NCI-H2081 treated with DMSO at 0.1 percent for 48 hours (cell line): ENCODE measurements around the gene CPEB1.
"Not testable (repeated sequence)": the region's sequence is repeated elsewhere in the genome, so short reads cannot be mapped to it uniquely, and the experiment has no call there.

Source experiments
- DNase-seq: peaks from one replicate; lab custom pipeline; 2025; lab: John Stamatoyannopoulos, UW

The CPEB1 gene

DNA sequence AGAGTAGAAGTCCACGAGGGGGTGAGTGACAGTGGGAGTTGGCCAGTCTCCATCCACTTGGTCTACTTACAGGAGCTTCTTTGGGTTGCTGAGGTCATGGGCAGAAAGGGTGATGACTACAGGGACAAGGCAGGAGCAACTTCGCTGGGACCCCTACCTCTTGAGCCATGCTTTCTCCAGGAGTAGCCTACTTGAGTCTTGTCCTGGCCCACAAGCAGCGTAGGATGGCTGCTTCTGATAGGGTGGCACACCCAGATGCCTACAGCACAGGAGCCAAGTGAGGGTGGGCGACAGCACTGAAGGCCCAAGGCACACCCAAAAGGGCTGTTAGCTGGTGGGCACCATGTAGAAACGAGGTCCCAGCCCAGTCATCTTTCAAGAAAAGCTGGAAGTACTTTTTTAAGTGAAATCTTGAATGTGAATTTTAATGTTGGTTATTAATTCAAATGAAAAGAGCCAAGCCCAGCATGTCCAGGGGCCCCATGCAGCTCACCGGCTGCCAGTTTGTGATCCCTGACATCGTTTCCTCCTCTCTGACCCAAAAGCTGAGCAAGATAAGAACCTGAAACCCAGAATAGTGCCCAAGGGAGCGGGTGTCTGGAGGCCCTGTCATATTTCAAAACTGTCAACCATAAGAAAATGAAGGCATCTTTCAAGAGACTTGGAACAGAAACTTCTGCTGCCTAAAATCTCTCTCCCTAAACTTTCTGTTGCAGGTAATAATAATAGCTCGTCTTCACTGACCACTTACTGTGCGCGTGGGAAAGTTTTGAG is 2.2 kb upstream of the CPEB1 start:
- no peak for DNase-seq

DNA sequence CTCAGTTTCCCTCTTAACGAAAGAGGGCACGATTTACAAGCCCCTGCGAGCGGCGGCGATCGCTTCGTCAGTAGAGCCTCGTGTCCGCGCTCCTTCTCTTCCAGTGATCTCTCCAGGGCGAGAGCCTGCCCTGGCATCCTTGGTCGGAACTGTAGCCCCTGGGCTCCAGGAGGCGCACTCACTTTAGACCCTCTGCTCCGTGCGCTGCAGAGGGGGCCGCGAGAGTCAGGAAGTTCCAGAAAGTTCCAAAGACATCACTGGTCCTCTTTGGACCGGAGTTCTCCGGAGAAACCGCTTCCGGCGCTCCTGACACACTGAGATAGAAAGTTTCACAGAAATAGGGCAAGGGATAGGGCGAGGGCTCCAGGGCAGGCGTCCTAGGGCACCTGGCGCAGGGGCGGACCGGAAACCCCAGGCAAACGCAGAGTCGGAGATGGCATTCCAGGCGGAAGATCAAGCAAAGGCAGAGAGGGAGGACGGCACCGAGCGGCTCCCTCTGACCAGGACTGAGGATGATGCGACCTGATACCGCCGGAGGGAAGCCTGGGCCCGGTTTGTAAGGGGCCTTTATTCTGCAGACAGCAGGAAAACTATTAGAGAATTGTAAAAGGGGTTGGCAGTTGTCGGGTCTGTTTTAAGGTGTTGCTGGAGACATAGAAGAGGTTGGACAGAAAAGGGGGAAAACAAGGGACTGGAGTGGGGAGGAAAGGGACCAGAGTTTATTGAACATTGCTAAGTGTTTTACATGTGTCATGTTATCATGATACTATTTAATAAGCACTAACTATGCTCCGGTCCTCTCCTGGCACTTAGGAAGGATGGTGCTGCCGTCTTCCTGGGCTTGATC is 1.3 kb upstream of the CPEB1 start:
- DNase-seq: no peak

DNA sequence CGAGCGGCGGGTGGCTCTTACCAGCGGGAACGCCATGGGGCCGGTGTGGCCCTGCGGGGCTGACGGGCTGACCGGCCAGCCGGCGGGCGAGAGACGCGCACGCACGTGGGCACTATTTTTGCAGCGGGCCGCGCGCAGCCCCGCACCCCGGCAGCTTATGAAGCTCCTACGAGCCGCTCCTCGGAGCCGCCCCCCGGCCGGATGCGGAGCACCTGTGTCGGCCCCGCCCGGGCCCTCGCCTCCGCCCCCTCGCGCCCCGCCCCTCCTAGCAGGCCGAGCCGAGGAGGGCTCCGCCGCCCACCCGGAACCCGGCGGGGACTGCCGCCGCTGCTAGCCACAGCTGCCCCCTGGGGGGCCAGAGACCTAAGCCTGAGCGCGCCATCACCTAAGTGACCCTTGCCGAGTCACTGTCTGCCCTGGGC is 683 bp upstream of the CPEB1 start:
- no peak for DNase-seq

DNA sequence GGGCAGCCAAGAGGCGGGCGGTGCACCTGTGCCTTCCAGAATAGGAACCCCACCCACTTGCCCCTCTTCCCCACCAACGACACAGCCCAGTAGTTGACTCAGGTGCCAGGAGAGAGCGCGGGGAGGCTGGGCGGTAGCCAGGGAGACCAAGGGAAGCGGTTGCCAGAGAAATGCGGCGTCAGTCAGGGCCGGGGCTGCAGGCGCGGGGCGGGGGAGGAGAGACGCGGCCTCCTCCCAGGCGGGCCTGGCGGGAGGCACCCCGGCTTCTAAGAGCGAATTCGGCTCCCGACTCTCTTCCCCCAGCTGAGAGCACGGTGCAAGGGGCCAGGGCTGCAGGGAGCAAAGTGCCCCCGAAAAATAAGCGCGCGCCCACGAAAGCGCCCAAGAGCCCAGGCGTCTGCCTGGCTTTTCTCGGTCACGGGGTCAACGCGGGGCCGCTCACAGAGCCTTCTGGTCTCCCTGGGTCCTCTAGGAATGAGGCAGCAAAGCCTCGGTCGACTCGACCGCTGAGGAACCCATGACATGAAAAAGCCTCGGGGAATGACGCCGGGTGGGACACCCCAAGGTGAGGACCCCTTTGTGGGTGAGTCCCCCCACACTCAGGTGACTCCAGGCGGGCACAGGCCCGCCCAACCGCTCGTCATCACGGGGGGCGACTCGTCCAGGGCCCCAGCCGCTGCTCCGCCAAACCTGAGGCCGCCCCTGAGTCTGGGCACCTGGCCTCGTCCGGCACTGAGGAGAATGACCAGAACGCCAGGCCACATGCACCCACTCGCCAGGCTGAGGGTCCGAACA is 716 bp downstream of the CPEB1 start:
- no peak for DNase-seq

DNA sequence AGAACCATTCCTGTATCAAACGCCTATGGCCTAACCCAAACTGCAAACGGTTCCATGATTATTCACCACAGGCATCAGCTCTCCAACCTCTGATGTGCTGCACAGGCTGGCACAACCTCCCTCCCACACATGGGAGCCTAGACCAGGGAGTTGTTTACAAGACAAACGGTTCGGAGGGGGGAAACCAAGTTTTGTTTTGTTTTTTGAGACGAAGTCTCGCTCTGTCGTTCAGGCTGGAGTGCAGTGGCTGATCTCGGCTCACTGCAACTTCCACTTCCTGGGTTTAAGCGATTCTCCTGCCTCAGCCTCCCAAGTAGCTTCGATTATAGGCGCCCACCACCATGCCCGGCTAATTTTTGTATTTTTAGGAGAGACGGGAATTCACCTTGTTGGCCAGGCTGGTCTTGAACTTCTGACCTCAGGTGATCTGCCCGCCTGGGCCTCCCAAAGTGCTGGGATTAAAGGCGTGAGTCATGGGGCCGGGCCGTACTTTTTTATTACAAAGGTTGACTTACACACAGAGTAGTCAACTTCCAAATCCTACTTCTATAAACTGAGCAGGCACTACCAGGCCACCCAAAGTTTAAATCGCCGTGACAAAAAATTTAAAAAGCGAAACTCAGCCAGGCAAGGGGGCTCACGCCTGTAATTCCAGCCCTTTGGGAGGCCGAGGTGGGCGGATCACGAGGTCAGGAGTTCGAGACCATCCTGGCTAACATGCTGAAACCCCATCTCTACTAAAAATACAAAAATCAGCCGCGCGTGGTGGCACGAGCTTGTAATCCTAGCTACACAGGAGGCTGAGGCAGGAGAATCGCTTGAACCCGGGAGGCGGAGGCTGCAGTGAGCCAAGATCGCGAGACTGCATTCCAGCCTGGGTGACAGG is 2.0 kb downstream of the CPEB1 start:
- not testable (repeated sequence) for DNase-seq

DNA sequence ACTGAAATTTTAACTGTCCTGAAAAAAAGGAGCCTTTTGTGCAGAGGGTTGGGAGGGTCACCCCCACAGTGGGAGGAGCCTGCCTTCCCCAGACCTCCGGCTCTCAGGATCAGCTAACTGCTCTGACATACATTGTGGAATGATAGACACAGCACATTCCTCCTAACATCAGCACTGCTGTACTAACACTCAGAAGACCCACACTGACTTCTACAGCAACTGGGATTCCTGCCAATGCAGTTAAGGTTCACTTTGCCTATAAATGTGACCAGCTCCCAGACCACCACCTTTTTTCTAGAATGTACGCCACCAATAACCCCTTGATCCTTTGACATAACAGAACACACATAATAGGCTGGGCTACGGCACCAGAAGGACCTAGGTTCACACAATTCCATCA is 3.2 kb downstream of the CPEB1 start:
- no peak for DNase-seq

DNA sequence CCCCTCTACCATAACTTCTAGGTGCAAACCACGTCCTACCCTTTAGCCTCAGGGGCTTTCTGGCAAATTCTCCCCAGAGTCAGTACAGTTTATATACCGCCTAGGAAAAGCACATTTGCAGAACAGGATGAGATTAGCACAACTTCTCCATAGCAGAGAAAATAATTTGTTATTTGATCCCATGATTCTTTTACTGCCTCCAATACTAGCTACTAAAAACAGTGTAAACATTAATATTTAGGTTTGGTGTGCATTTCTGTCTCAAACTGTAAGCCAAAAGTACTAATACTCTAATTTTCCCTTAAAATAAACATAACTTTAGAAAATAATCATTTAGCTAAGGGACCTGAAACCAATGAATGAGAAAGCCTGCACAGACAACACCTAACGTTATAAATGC is 4.5 kb downstream of the CPEB1 start:
- no peak for DNase-seq

DNA sequence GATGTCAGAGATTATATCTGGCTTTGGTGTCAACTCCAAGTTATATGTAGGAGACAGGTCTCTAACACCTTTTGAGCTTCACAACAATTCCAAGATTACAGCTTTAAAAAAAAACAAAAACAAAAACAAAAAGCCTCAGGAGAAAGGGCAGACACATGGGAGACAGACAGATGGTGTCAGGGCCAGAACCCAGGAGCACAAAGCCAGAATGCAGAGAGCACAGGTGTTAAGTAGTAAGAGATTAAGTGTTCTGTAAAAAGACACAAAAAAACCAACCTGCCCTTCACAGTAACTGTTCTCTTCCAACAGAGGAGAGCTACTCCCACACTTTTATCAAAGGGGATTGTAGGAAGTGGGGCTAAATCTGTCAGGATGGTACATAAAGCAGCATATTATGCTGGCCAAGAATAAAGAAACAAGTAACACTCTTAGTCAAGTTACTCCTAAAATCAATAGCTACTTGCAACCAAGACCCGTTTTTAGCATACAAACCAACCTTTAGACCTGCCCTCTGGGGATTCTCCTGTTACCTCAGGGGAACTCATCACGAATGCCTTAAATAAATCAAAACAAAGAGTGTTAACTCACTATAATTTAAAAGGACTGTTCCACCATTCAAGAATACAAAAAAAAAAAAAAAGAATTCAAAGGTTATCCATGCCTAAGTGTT is 5.9 kb downstream of the CPEB1 start:
- no peak for DNase-seq

DNA sequence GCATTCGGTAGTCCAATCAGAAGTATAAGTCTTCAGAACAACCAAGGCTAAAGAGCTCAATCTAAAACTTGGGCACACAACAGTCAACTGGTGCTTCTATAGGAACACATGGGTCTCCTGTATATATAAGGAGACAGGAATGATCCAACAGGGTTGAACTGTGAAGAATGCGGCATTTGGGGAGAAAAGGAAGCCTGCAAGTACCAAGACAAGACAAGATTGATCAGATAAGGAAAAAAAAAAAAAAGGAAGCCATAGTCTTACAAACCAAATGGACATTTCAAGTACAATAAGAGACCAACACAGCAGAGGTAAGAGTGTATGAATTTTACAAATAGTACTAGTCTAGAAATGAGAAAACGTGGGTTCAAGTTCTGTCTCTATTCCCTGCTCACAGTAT is 6.5 kb downstream of the CPEB1 start:
- no peak for DNase-seq

DNA sequence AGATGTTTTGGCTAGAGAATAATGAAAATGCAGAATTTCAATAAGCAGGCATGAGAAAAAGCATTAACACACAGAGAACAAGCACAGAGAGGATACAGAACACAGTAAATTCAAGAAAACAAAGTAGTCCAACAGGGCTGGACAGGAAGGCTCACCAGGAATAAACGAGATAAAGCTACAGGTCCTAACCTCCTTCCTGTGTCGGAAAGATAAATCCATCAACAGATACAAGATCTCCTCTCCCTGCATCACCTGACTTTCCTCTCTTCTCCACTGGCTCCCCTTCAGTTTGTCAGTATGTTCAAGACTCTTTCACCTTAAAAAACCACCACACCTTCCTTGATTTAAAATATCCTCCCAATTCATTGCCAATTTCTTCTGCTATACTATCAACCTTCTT is 11.4 kb downstream of the CPEB1 start:
- no peak for DNase-seq

DNA sequence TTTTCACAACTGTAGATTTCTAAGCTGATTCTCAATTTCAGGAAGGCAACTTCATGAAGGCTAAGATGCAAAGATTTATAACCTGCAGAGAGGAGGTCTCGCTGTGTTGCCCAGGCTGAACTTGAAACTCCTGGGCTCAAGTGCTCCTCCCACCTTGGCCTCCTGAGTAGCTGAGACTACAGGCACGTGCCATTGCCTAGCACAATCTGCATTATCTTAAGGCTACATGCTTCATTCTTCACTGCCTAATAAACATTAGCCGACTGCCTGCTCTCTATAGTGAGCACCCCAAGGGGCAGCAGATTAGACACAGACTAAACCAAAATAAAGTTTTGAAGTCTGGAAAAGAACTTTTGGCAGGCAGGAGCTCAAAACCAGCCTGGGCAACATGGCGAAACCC is 17.1 kb downstream of the CPEB1 start:
- no peak for DNase-seq

DNA sequence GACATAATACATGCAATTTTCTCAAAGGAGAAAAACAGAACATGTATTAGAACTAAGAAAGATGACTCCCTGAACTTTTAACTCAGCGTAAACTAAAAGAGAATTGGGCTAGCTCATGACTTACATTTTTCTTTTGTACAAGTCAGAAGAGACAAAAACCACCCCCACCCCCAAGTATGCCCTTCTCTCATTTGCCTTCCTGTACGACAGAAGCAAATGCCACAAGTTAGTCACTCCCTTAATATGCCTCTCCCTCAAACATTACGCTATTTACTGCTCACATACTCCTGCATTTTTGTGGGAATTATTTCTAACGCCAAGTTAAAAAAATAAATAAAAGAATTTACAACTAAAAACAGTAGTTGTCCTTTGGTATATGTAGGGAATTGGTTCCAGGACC is 22.0 kb downstream of the CPEB1 start:
- DNase-seq: no peak

DNA sequence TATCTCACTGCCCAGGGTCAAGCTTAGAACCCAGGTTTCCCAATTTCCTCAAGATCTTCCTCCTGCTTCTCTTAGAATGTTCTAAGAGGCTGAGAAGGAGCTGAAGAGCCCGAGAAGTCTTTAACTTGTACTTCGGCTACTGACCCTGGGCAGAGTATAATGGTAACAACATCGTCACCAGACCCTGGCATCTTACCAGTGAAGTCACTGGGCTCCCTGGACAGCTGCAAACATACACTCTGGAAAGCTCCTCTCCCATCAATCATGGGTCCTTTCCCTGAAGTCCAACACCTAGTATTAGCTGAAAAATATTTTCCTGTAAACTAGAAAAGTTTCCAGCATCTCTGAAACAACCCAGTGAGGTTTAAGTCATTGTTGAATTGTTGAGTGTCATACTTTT is 22.7 kb downstream of the CPEB1 start:
- DNase-seq: no peak

DNA sequence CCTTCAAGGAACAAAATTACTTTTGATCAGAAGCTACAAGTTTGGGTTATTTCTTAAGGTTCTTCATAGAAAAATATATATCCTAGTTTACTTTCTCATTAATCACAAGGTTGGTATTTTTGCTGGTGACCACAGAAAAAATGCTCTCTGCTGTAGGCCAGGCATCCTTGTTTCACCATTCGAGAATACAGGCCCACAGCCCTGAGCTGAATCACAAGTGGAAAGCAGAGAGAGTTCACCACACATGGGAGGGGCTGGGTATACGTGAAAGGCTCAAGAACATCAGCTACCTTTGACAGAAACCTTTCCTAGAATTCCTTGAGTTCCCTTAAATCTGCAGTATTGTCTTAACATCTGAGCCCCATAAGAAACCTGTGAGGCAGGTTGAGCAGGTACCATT is 23.2 kb downstream of the CPEB1 start:
- DNase-seq: no peak

DNA sequence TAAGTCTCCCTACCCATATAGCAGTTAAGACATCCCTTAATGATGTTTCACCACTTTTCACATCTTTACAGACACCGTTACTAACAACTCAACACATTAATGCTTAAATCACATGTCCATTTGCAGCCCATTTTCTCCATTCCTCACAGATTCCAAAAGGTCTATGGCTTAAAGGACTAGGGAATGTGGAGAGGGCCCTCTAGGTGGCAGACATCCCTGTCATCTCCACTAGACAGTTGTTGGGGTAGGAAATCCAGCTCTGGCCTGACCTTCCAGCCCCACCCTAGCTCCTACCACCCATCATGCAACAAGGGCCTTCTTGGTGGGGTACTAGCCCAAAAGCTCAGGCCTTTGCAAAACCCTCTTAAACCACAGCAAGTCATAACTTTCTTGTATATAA is 25.2 kb downstream of the CPEB1 start:
- DNase-seq: no peak

DNA sequence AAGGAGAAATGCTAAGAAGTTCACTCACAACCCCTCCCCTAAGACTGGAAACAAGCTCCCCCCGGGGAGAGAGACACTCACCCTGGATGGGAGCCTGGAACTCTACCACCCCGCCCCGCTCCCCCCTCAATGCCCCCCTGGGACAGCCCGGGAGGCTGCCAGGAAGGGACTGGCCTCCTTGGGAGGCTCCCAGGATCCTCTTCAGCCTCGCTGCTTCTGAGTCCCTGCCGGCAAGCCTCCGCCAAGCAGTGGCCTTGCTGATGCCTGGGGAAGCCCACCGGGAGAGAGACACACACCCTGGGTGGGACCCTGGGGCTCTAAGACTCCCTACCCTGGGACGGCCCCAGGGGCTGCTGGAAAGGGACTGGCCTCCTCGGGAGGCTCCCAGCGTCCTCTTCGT is 33.4 kb downstream of the CPEB1 start:
- no peak for DNase-seq

DNA sequence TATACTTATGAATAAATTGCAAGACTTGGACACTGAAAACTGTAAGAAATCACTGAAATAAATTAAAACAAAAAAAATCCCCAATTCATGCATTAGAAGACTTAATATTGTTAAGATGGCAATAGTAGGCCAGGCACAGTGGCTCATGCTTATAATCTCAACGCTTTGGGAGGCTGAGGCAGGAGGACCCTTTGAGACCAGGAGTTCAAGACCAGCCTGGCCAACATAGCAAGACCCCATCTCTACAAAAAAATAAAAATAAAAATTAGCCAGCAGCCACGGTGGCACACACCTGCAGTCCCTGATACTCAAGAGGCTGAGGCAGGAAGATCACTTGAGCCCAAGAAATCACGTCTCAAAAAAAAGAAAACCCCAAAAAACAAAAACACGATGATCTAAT is 35.8 kb downstream of the CPEB1 start:
- DNase-seq: no peak

DNA sequence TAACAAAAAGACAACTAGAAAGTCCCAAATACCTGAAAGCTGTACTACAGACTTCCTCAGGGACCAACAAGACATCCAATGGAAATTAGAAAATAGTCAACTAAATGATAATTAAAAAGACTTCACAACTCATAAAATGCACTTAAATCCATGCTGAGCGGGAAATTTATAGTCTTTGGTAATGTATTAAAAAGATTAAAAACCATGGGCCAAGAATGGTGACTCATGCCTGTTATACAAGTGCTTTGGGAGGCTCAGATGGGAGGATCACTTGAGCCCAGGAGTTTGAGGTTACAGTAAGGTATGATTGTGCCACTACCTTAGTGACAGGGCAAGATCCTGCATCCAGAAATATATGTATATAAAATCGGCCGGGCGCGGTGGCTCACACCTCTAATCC is 45.0 kb downstream of the CPEB1 start:
- DNase-seq: no peak

DNA sequence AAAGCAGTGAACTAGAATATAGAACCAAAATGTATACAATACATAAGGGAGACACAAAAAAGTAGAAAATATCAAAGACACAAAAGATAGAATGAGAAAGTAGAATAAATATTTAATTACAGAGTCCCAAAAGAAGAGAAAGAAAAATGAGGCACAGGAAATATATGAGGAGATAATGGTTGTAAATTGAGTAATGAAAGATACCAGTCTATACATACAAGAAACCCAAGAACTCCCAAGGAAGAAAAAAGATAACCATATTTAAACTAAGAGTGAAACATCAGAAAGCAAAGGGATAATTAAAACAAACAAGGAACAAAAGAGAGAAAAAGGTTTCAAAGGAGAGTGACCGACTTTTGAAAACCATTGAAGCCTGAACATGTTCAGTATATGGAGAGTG is 47.3 kb downstream of the CPEB1 start:
- DNase-seq: no peak

DNA sequence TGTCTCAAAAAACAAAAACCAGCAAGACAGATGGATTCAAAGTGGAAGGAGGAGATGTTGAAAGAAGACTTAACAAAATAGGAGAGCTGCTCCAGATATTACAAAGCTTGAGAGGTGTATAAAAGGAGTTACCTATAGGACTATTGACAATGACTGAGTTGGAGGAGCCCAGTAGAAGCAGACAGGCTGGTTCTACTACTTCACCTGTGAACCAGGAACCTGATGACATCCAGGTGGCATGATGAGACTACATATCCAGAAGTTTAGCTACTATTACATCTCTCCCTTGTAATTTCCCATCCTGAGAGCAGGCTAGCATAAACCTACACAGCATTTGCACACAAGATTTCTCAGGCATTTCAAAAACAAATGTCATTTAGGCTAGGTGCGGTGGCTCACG is 49.3 kb downstream of the CPEB1 start:
- no peak for DNase-seq

DNA sequence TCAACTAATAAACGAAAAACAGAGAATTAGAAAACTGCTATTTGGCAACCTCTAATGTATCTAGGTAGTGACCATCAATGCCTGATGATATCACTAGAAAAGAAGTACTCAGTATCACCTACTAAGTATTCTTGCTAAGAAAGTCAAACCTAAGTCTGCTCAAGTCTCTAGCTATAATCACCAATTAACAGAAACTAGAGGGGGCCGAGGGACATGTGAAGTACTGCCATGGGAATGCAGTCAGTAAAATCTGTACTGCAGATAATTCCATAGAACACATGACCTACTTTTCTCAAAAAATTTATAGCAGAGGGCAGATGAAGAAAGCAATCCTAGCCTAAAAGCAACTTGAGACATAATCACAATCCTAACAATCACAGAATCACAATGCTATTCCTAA is 51.4 kb downstream of the CPEB1 start:
- DNase-seq: no peak
